Neural progenitor cell (in vitro differentiated cells): ENCODE measurements around the gene ADARB2. TPM values are rescaled to one million over a fixed set of nuclear protein-coding genes. Genes with fewer than 3 reads are reported as not detected.

Source experiments
- DNase-seq: peaks from one replicate; pipeline ENCODE4 v3.0.0-alpha.2; 2016; ENCODE audit warnings: low spot score
- H2AFZ ChIP-seq: fragments of 200-600 bp; sonication (generic); replicated peaks from 2 replicates; pipeline ENCODE4 v1.6.1; 2016; ENCODE audit warnings: antibody characterized with exemption
- H3F3A ChIP-seq: fragments of 200-600 bp; sonication (generic); 2 replicates; pipeline ENCODE4 v1.6.1; 2016; ENCODE audit warnings: antibody characterized with exemption, low read depth
- H3K27ac ChIP-seq: fragments of 200-600 bp; sonication (generic); 2 replicates; pipeline ENCODE4 v1.5.1; 2016; ENCODE audit warnings: mild to moderate bottlenecking
- H3K27me3 ChIP-seq: fragments of 200-600 bp; sonication (generic); 2 replicates; pipeline ENCODE4 v1.6.1; 2016; ENCODE audit warnings: mild to moderate bottlenecking, moderate library complexity
- H3K36me3 ChIP-seq: fragments of 200-600 bp; sonication (generic); 2 replicates; pipeline ENCODE4 v1.5.1; 2016
- H3K4me1 ChIP-seq: fragments of 200-600 bp; sonication (generic); 2 replicates; pipeline ENCODE4 v1.6.1; 2016; ENCODE audit warnings: mixed run types
- H3K4me2 ChIP-seq: fragments of 200-600 bp; sonication (generic); 2 replicates; pipeline ENCODE4 v1.6.1; 2016
- H3K4me3 ChIP-seq: fragments of 200-600 bp; sonication (generic); 2 replicates; pipeline ENCODE4 v1.5.1; 2016
- H3K79me2 ChIP-seq: fragments of 200-600 bp; sonication (generic); 2 replicates; pipeline ENCODE4 v1.6.1; 2016; ENCODE audit warnings: low read depth
- H3K9ac ChIP-seq: fragments of 200-600 bp; sonication (generic); 2 replicates; pipeline ENCODE4 v1.6.1; 2016
- H3K9me3 ChIP-seq: fragments of 200-600 bp; sonication (generic); 2 replicates; pipeline ENCODE4 v1.5.1; 2016; ENCODE audit warnings: low read depth
- H4K20me1 ChIP-seq: fragments of 200-600 bp; sonication (generic); 2 replicates; pipeline ENCODE4 v1.6.1; 2016; ENCODE audit warnings: low read depth
- H3K27ac Mint-ChIP-seq: 3 replicates; pipeline ENCODE4 v1.8.0; 2021; ENCODE audit warnings: mixed read lengths
- H3K27me3 Mint-ChIP-seq: 2 replicates; pipeline ENCODE4 v1.8.0; 2022; ENCODE audit warnings: low read depth, mild to moderate bottlenecking, inconsistent platforms, moderate library complexity, mixed read lengths; ENCODE audit not compliant: insufficient read depth
- H3K36me3 Mint-ChIP-seq: 3 replicates; pipeline ENCODE4 v1.8.0; 2021; ENCODE audit warnings: mixed read lengths
- H3K4me1 Mint-ChIP-seq: 3 replicates; pipeline ENCODE4 v1.8.0; 2021; ENCODE audit warnings: mixed read lengths
- H3K4me3 Mint-ChIP-seq: 3 replicates; pipeline ENCODE4 v1.8.0; 2021; ENCODE audit warnings: mild to moderate bottlenecking, moderate library complexity, mixed read lengths
- H3K9me3 Mint-ChIP-seq: 3 replicates; pipeline ENCODE4 v1.8.0; 2020; ENCODE audit warnings: mixed read lengths
- EZH2 ChIP-seq: fragments of 200-600 bp; sonication (generic); IDR thresholded peaks from 2 replicates; pipeline ENCODE4 v1.6.1; 2017; ENCODE audit warnings: antibody characterized with exemption, mild to moderate bottlenecking, moderate library complexity
- EZH2phosphoT487 ChIP-seq: fragments of 200-600 bp; sonication (generic); IDR thresholded peaks from 2 replicates; pipeline ENCODE4 v1.6.1; 2017; ENCODE audit warnings: antibody characterized with exemption
- total RNA-seq: library from RNA; depleted of rRNA; stranded (reverse); fragments of >200 nt; gene quantifications from 2 replicates; pipeline ENCODE4 v1.2.3, GENCODE V29; 2015; ENCODE audit warnings: low replicate concordance
- TF ChIP-seq, protein P1 (sequence below): fragments of 200-600 bp; sonication (generic); IDR thresholded peaks from 2 replicates; pipeline ENCODE4 v1.5.1; 2017; ENCODE audit warnings: antibody characterized with exemption, mild to moderate bottlenecking

Gene ADARB2
- total RNA-seq, 1 donor from 2014 or later, result not detected

DNA sequence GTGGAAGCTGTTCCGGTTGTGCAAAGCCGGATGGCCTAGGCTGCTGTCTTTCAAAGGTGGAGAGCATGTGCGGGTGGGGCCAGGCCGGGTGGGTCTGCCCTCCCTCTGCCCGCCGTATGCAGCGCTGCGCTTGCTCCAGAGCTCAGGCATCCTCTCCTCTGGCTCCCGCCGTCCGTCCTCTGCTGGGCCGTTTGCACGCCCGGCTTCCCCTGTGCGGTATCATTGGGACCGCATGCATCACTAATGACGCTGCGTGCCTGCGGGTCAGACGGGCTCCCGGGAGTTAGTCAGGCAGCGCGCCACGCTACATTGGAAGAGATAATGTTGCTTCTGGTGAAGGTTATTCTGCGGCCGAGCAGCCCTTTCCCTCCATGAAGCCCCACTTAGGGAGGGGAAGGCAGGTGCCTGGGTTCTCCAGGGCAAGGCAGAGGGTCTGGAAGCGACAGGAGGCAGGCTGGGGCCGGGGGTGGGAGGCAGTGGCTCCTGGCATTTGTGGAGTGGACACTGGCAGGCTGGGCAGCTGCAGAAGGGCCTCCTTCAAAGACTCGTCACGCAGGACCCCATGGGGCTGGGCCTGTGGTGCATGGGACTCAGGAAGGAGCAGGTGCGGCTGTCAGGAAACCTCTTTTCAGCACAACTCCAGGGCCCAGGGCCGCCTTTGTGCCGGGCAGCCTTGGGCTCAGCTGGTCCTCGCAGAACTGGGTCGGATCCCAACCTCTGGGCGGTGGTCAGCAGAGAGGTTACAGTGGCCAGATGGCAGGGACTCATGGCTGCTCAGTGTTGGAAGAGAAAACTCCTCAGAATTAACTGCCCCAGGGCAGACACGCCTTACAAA lies 362.6 kb downstream of the ADARB2 start:
- no peak overlapping the region for H3K4me3 Mint-ChIP-seq

GRCh38 chr10:1373287-1373686 lies 364.0 kb downstream of the ADARB2 start:
- no peak overlapping the region for H3K4me3 Mint-ChIP-seq
- Histone ChIP-seq H4K20me1 (no peaks in the 10 kb centered on the region), H3F3A (peaks cover 13% of the 10 kb centered on the region), H3K4me1 (peaks cover 9% of the 10 kb centered on the region), H3K9ac (no peak overlapping the region), H2AFZ (no peak overlapping the region), H3K9me3 (no peaks in the 10 kb centered on the region), H3K4me2 (no peak overlapping the region), H3K27ac (no peak overlapping the region), H3K36me3 (no peaks in the 10 kb centered on the region), H3K27me3 (no peaks in the 10 kb centered on the region), H3K79me2 (no peaks in the 10 kb centered on the region), H3K4me3 (no peak overlapping the region)
- H3K27ac Mint-ChIP-seq, result no peak overlapping the region
- peaks cover 8% of the 10 kb centered on the region for H3K27me3 Mint-ChIP-seq
- H3K36me3 Mint-ChIP-seq, result no peaks in the 10 kb centered on the region
- TF ChIP-seq EZH2phosphoT487 (no peak), EZH2 (no peak)
- TF ChIP-seq, protein P1, sequence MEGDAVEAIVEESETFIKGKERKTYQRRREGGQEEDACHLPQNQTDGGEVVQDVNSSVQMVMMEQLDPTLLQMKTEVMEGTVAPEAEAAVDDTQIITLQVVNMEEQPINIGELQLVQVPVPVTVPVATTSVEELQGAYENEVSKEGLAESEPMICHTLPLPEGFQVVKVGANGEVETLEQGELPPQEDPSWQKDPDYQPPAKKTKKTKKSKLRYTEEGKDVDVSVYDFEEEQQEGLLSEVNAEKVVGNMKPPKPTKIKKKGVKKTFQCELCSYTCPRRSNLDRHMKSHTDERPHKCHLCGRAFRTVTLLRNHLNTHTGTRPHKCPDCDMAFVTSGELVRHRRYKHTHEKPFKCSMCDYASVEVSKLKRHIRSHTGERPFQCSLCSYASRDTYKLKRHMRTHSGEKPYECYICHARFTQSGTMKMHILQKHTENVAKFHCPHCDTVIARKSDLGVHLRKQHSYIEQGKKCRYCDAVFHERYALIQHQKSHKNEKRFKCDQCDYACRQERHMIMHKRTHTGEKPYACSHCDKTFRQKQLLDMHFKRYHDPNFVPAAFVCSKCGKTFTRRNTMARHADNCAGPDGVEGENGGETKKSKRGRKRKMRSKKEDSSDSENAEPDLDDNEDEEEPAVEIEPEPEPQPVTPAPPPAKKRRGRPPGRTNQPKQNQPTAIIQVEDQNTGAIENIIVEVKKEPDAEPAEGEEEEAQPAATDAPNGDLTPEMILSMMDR, result no peak
- no peaks in the 10 kb centered on the region for H3K9me3 Mint-ChIP-seq
- H3K4me1 Mint-ChIP-seq, result peaks cover 24% of the 10 kb centered on the region
- no peak for DNase-seq

More for the DNA sequence above, 362.6 kb downstream of the ADARB2 start:
- Histone ChIP-seq H2AFZ (no peak overlapping the region), H3K4me3 (no peak overlapping the region), H3F3A (peaks cover 8% of the 10 kb centered on the region), H3K9ac (no peak overlapping the region), H3K9me3 (no peaks in the 10 kb centered on the region), H3K27me3 (no peaks in the 10 kb centered on the region), H3K4me2 (no peak overlapping the region), H3K36me3 (no peaks in the 10 kb centered on the region), H3K27ac (no peak overlapping the region), H4K20me1 (no peaks in the 10 kb centered on the region), H3K4me1 (no peaks in the 10 kb centered on the region), H3K79me2 (no peaks in the 10 kb centered on the region)
- H3K36me3 Mint-ChIP-seq, result no peaks in the 10 kb centered on the region
- no peak overlapping the region for H3K27ac Mint-ChIP-seq
- peaks cover 21% of the 10 kb centered on the region for H3K4me1 Mint-ChIP-seq
- no peaks in the 10 kb centered on the region for H3K9me3 Mint-ChIP-seq
- no peak for DNase-seq
- H3K27me3 Mint-ChIP-seq, result peaks cover 11% of the 10 kb centered on the region
- TF ChIP-seq EZH2 (no peak), EZH2phosphoT487 (no peak)
- TF ChIP-seq, protein P1, result no peak

- H3F3A ChIP-seq, result peaks cover 13% of the 10 kb centered on the region
- no peaks in the 10 kb centered on the region for H3K9me3 ChIP-seq
- H3K79me2 ChIP-seq, result no peaks in the 10 kb centered on the region
- no peak for DNase-seq
- H3K4me3 ChIP-seq, result no peak overlapping the region
- H3K4me3 Mint-ChIP-seq, result no peak overlapping the region
- peaks cover 9% of the 10 kb centered on the region for H3K4me1 ChIP-seq
- TF ChIP-seq, protein P1, result peak; percentile 31
- TF ChIP-seq EZH2 (no peak), EZH2phosphoT487 (no peak)
- no peak overlapping the region for H3K9ac ChIP-seq
- no peak overlapping the region for H3K27ac Mint-ChIP-seq
- peaks cover 14% of the 10 kb centered on the region for H3K4me1 Mint-ChIP-seq
- no peak overlapping the region for H2AFZ ChIP-seq
- H3K36me3 Mint-ChIP-seq, result no peaks in the 10 kb centered on the region
- no peaks in the 10 kb centered on the region for H3K36me3 ChIP-seq
- no peaks in the 10 kb centered on the region for H3K27me3 ChIP-seq
- no peaks in the 10 kb centered on the region for H3K9me3 Mint-ChIP-seq
- no peaks in the 10 kb centered on the region for H4K20me1 ChIP-seq
- no peak overlapping the region for H3K27ac ChIP-seq
- H3K4me2 ChIP-seq, result no peak overlapping the region
- H3K27me3 Mint-ChIP-seq, result peaks cover 6% of the 10 kb centered on the region
Observed at GRCh38 chr10:1372212-1372611, 365.1 kb downstream of the ADARB2 start.
